HG03432 (cell line): Measurements from ENCODE around the gene CYP2C19.
"Not testable (repeated sequence)": the region's sequence is repeated elsewhere in the genome, so short reads cannot be mapped to it uniquely, and the experiment has no call there.

ENCODE experiments used
- ATAC-seq: cut with Tn5 transposase; IDR thresholded peaks from one replicate; pipeline ENCODE4 v1.9.1; 2021; ENCODE audit warnings: mild to moderate bottlenecking, moderate library complexity; ENCODE audit not compliant: unreplicated experiment

The CYP2C19 gene

DNA sequence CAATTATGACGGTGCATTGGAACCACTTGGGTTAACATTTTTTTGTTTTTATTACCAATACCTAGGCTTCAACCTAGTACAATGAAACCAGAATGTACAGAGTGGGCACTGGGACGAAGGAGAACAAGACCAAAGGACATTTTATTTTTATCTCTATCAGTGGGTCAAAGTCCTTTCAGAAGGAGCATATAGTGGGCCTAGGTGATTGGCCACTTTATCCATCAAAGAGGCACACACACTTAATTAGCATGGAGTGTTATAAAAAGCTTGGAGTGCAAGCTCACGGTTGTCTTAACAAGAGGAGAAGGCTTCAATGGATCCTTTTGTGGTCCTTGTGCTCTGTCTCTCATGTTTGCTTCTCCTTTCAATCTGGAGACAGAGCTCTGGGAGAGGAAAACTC lies at the start of gene CYP2C19:
Gene CYP2C19, plus strand, starts transcription at position 289 of the 400 bp plus-strand sequence. Its CDS starts 25 bp downstream, at position 314.
- ATAC-seq, result no peak

DNA sequence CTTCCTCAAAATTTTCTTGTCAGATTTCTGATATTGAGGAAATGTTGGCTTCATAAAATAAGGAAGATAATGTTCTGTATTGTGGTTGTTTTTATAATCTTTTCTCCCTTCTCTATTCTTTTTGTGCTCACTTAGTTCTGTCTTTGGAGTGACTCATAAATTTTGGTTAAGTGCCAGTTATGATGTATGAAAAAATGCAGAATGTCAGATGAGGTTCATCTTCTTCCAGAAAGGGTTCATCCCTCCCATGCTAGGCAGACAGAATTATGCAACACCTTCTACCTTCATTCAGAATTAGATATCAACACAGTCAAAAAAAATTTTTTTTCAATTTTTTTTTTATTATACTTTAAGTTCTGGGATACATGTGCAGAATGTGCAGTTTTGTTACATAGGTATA lies 36.6 kb upstream of the CYP2C19 start:
- ATAC-seq, result no peak

DNA sequence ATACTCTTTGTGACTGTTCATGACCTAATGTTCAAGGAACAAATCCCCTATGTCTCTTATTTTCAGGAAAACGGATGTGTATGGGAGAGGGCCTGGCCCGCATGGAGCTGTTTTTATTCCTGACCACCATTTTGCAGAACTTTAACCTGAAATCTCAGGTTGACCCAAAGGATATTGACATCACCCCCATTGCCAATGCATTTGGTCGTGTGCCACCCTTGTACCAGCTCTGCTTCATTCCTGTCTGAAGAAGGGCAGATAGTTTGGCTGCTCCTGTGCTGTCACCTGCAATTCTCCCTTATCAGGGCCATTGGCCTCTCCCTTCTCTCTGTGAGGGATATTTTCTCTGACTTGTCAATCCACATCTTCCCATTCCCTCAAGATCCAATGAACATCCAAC lies 27.3 kb upstream of the CYP2C19 start:
- no peak for ATAC-seq

DNA sequence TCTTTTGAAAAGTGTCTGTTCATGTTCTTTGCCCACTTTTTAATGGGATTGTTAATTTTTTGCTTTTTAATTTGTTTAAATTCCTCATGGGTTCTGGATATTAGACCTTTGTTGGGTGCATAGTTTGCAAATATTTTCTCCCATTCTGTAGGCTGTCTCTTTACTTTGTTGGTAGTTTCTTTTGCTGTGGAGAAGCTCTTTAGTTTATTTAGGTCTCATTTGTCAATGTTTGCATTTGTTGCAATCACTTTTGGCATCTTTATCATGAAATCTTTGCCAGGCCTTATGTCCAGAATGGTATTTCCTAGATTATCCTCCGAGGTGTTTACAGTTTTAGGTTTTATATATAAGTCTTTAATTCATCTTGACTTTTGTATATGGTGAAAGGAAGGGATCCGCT lies 23.9 kb upstream of the CYP2C19 start:
- no peak for ATAC-seq

DNA sequence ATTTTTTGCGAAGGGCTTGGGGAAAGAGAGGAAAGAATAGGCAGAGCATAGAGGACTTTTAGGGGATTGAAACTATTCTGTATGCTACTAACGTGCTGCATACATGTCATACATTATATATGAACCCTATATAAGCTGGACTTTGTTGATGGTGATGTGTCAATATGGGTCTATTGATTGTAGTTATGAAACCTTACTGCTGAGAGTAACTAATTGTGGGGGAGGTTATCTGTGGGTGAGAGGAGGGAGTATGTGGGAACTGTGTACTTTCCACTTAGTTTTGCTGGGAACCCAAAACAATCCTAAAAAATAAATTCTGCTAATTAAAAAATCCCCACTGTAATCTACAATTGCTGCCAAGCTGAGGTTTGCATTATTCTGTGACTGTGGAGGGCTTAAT lies 15.3 kb upstream of the CYP2C19 start:
- ATAC-seq, result no peak

DNA sequence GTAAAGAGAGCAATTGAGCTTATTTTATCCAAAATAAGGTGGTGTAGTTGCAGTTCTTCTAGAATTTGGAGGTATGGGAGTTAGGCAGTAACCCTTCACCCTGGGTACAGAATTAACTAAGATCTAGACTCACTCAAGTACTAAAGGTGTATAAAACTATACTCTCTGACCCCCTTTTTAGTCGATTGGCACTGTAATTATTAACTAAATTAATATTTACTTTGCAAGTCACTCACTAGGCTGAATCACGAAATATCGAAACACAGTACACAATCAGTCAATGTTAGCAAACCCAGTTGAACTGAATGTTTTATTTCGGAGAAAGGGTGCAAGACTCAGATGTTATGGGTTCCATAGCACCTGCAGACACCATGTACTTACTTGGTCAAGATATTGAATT lies 14.6 kb upstream of the CYP2C19 start:
- ATAC-seq, result no peak

DNA sequence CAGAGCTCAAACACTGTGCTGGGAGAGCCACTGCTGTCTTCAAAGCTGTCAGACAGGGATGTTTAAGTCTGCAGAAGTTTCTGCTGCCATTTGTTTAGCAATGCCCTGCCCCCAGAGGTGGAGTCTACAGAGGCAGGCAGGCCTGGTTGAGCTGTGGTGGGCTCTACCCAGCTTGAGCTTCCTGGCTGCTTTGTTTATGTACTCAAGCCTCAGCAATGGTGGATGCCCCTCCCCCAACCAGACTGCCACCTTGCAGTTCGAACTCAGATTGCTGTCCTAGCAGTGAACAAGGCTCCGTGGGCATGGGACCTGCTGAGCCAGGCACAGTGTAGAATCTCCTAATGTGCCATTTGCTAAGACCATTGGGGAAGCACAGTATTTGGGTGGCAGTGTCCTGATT lies 4.6 kb upstream of the CYP2C19 start:
- ATAC-seq, result no peak

DNA sequence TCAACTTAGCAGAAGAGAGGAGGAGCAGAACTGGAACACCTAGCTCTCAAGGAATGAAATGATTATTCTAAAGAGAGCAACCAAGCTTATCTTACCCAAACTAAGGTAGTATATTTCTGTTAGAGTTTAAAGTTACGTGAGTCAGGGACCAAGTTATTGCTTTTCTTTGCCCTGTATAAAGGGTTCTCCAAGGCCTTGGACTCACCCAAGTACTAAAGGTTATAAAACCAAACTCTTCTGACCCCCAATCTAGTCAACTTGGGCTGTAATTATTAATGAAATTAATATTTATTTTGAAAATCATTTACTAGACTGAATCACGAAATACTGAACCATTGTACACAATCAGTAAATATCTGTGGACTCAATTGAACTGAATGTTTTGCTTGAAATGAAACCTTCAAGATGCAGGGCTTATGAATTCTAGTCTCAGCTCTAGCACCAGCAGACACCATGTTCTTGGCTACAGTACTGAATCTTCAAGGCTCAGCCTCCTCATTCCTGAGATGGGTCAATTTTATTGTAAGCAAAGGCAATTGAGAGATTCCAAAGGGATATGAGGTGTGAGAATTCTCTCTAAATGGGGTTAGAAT lies 1.8 kb upstream of the CYP2C19 start:
- no peak for ATAC-seq

DNA sequence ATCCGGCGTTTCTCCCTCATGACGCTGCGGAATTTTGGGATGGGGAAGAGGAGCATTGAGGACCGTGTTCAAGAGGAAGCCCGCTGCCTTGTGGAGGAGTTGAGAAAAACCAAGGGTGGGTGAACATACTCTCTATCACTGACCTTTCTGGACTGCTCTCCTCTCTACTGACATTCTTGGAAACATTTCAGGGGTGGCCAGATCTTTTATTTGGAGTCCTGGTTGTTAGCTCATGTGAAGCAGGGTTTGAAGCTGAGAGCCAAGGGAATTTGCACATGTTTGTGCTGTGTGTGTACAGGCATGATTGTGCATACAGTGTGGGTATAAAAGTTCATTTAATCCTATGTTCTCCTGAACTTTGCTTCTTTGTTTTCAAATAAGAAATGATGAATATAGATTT lies 12.9 kb downstream of the CYP2C19 start:
- not testable (repeated sequence) for ATAC-seq

DNA sequence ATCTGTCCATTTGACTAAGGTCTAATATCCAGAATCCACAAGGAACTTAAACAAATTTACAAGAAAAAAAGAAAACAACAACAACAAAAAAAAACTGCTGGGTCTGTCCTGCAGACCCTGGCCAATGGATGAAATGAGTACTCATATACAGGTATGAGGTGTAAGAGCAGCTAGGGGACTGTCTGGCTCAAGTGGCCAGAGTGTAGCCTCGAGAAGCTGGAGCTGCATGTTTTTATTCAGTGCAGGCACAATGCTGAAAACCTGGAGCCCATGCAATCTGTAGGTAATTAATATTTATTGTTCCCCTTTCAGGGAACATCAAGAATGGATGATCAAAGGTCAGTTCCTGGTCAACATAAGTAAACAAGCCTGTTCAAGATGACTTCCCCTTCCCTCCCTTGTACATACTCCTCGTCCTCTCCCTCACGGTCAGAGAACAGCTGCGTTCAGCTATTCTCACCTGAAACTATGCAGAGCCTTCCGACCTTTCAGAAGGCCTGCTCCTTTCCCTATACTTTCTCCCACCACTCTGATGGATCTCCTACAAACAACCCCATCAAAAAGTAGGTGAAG lies 15.5 kb downstream of the CYP2C19 start:
- ATAC-seq, result no peak

DNA sequence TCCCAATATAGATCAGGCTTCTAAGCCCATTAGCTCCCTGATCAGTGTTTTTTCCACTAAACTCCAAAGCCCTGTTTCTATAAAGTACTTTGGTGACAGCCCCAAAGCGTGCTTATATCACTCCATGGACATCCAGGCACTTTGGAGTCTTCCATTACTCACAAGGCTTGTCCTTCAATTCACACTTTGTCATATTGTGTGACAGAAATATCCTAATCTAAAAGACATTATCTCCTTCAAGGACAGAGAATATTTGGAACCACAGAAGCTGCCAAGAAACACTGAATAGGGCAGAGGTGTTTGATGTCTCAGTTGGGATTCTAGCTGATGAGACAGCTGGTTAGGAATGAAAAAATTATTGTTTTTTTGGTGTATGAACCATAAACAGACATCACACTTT lies 18.4 kb downstream of the CYP2C19 start:
- ATAC-seq, result no peak

DNA sequence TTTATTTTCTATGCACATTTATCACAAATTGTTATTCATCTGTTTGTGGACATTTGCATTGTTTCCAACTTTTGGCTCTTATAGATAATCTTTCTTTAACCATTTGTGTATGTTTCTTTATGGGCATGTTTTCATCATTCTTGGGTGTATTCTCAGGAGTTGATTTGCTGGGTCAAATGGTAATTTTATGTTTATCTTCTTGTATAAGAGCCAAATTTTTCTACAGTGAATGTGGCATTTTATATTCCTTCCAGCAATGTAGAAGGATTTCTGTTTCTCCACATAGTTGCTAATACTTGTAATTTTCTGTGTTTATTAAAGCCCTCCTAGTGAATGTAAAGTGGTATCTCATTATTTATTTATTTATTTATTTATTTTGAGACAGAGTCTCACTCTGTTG lies 21.8 kb downstream of the CYP2C19 start:
- no peak for ATAC-seq

DNA sequence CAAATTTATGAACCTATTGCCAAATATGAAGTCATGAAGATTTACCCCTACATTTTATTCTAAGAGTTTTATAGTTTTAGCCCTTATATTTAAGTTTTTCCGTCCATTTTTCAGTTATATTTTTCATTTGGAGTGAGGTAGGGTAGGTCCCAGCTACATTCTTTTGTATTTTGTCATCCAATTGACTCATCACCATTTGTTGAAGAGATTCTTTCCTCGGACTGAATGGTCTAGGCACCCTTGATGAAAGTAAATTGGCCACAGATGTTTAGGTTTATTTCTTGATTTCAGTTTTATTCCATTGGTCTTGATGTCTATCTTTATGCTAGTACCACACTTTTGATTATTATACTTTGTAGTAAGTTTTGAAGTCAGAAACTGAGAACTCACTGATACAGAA lies 22.7 kb downstream of the CYP2C19 start:
- ATAC-seq, result no peak

DNA sequence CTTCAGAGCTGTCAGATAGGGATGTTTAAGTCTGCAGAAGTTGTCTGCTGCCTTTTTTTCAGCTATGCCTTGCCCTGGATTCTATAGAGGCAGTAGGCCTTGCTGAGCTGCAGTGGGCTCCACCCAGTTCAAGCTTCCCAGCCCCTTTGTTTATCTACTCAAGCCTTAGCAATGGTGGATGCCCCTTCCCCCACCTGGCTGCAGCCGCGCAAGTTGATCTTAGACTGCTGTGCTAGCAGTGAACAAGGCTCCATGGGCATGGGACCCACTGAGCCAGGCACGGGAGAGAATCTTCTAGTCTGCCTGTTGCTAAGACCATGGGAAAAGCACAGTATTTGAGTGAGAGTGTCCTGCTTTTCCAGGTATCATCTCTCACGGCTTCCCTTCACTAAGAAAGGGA lies 38.1 kb downstream of the CYP2C19 start:
- ATAC-seq, result not testable (repeated sequence)

DNA sequence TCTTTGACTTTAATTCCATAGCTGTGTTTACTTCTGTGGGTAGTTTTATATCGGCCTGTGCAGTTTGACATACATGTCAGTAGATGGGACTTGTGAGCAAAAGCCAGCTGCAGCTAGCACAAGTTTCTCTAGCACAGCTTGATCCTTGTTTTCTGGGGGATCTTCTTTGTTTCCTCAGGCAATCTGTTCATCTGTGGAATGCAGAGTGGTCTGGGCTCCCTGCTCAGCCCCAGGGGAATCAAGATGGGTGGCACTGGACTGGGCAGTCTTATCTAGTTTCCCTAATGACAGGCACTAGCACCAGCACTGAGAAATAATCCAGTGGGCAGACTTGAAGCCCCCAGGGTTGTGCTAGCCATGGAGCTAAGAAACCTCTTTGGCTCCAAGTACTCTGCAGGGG lies 40.8 kb downstream of the CYP2C19 start:
- no peak for ATAC-seq

DNA sequence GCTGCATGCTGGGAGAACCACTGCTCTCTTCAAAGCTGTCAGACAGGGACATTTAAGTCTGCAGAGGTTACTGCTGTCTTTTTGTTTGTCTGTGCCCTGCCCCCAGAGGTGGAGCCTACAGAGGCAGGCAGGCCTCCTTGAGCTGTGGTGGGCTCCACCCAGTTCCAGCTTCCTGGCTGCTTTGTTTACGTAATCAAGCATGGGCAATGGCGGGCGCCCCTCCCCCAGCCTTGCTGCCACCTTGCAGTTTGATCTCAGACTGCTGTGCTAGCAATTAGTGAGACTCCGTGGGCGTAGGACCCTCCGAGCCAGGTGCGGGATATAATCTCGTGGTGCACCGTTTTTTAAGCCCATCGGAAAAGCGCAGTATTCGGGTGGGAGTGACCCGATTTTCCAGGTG lies 67.5 kb downstream of the CYP2C19 start:
- not testable (repeated sequence) for ATAC-seq

DNA sequence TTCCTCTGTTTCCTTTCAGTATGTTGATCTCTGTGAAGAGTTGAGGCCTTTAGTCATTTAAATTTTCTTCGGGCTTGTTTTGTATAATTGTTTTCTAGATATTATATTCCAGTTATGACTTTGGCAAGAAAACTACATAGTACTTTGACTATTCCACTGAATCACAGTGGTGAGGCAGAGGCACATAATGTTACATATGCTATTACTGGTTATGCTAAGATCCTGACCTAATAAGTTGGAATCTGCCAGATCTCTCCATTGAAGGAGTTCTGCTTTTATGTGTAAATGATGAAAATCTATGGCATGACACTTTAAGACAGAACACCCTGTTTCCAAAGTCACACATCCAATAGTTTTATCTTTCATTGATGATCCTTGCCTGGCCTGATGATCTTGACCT lies 83.7 kb downstream of the CYP2C19 start:
- ATAC-seq, result no peak

DNA sequence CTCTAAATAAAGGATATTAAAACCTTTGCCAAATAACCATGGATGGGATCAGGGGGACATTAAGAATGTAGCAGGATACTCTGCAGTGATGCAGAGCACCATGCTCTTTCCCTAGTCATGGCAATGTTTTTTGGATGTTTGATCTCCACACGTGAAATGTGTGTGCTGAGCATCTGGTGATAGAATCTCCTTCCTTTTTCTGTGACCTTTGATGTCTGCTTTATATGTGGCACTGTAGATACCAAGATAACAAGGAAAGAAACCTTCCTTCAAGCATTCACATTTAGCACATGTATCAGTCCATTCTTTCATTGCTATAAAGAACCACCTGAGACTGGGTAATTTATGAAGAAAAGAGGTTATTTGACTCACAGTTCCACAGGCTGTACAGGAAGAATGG lies 88.3 kb downstream of the CYP2C19 start:
- no peak for ATAC-seq

DNA sequence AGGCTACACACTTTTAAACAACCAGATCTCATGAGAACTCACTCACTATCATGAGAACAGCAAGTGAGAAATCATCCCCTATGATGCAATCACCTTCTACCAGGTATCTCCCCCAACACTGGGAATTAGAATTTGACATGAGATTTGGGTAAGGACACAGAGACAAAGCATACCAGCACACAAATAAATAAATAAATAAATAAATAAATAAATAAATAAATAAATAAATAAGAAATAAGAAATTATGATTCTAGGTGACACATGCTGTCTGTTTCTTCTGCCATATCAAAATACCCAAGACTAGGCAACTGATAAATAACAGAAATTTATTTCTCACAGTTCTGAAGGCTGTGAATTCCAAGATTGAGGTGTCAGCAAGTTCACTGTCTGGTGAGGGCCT lies 88.8 kb downstream of the CYP2C19 start:
- no peak for ATAC-seq

DNA sequence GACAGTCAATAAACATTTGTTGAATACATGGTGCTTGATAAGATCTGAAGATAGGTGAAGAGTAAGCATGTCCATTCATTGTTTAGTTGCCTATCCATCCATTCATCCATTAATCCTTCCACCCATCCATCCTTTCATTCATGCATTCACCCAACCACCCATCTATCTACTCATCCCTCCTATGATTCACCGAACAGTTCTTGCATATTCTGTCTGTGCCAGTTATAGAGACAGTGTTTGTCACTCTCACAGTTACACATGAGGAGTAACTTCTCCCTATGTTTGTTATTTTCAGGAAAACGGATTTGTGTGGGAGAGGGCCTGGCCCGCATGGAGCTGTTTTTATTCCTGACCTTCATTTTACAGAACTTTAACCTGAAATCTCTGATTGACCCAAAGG lies 90.0 kb downstream of the CYP2C19 start:
- ATAC-seq, result no peak

DNA sequence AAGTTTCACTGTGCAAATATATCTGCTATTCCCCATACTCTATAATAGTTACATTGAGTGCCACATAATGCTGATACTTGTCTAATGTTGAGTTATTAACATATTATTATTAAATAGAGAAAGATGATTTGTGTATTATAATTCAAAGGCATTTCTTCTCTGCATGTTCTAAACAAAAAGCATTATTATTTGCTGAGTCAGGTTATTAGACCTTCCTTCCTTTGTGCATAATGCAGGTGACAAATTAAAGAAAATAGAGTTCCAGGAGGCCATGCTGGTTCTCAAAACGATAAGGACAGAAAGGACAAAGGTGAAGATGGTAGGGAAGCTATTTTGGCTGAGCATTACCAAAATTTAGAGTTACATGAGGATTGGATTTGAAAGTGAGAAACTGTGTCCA lies 90.6 kb downstream of the CYP2C19 start:
- no peak for ATAC-seq

DNA sequence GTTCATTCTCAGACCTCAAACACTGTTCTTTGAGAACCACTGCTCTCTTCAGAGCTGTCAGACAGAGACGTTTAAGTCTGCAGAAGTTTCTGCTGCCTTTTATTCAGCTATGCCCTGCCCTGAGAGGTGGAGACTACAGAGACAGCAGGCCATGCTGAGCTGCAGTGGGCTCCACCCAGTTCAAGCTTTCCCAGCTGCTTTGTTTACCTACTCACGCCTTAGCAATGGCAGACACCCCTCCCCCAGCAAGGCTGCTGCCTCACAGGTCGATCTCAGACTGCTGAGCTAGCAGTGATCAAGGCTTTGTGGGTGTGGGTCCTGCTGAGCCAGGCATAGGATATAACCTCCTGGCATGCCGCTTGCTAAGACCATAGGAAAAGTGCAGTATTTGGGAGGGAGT lies 95.5 kb downstream of the CYP2C19 start:
- no peak for ATAC-seq

DNA sequence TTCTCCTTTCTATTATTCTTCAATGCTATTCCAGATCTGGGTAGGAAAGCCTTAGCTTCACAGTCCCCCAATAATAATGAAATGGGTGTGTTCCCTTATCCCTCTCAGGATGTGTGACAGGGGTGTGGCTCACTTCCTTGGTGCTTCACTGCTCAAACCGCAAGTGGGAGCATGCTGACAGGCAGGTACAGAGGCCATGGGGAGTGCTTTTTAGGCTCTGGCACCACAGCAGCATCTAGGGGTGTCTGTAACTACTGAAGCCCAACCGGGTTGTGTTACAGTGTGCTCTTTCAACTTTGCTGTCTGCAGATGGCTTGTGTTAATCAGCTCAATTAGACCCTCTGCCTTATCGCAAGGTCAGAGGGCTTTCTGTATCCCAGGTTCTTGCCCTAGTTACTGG lies 96.6 kb downstream of the CYP2C19 start:
- ATAC-seq, result no peak
